ENCODE data around the gene ELANE. TPM values are rescaled to one million over a fixed set of nuclear protein-coding genes. Genes with fewer than 3 reads are reported as not detected.

The ELANE gene
- total and polyA plus RNA-seq, 9 of the 15 experiments (the other 6 are each of a cell fraction or from before 2014, with no cell fraction given) = not detected

DNA sequence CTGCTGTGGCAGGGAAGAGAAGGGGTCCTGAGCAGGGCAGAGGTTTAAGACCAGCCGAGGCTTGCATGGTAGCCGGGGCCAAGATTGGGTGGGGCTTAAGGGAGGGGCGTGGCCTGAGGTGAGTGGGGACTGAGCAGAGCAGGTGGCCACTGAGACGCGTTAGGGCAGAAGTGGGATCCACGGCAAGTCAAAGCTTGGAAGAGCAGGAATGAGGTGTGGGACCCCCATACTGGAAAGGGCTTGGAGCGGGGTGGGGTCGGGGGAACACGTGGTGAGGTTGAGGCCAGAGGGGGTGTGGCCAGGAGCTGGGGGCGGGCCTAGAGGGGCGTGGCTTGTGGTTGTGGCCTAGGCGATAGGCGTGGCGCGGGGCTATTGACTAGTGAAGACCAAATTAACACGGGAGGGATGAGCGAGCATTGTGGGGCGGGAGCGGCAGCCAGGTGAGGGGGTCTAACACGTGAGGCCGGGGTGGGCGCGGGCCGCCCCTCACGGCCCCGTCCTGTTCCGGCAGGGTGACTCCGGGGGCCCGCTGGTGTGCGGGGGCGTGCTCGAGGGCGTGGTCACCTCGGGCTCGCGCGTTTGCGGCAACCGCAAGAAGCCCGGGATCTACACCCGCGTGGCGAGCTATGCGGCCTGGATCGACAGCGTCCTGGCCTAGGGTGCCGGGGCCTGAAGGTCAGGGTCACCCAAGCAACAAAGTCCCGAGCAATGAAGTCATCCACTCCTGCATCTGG is 10.6 kb downstream of the ELANE start (continued):
- TF ChIP-seq DEAF1 (CRISPR knock-in tag; IDR thresholded peaks at IDR 0.05) = no peak
- peak; percentile 94 for TF ChIP-seq NKRF (IDR thresholded peaks at IDR 0.05; ENCODE audit: borderline replicate concordance)
- no peak for TF ChIP-seq BMI1 (IDR thresholded peaks at IDR 0.05; ENCODE audit: low read length)
- peak; percentile 33; the same call in 1 of the 2 replicates for TF ChIP-seq OTX1 (CRISPR knock-in tag; IDR thresholded peaks at IDR 0.05)
- TF ChIP-seq BRD4 (IDR thresholded peaks at IDR 0.05) = no peak
- no peak for TF ChIP-seq ZNF717 (CRISPR knock-in tag; IDR thresholded peaks at IDR 0.05)
- TF ChIP-seq XRCC5 (IDR thresholded peaks at IDR 0.05; ENCODE audit: low read depth, low read length) = no peak; the same call in 1 of the 2 replicates
- TF ChIP-seq L3MBTL2 (IDR thresholded peaks at IDR 0.05) = peak; percentile 48
- TF ChIP-seq NCOR1 (IDR thresholded peaks at IDR 0.05) = no peak
- TF ChIP-seq RBM34 (IDR thresholded peaks at IDR 0.05; ENCODE audit: borderline replicate concordance, insufficient read depth, low read length) = no peak
- TF ChIP-seq ZBTB26 (CRISPR knock-in tag; IDR thresholded peaks at IDR 0.05) = peak; percentile 42; the same call in 1 of the 2 replicates
- no peak for TF ChIP-seq TEAD2 (tag; IDR thresholded peaks at IDR 0.05)
- TF ChIP-seq JUN (IDR thresholded peaks at IDR 0.05; ENCODE audit: borderline replicate concordance, low read depth, low read length) = no peak
- 0 out of 2 replicates have a peak, but pooled peaks have one; percentile 40 for TF ChIP-seq JUN (CRISPR knock-in tag; IDR thresholded peaks at IDR 0.05; ENCODE audit: borderline replicate concordance)
- no peak for TF ChIP-seq ZNF699 (CRISPR knock-in tag; IDR thresholded peaks at IDR 0.05; ENCODE audit: insufficient replicate concordance)
- no peak for TF ChIP-seq HEY1 (CRISPR knock-in tag; IDR thresholded peaks at IDR 0.05; ENCODE audit: borderline replicate concordance)
- no peak for TF ChIP-seq KLF16 (IDR thresholded peaks at IDR 0.05)
- TF ChIP-seq RB1 (IDR thresholded peaks at IDR 0.05; ENCODE audit: low read depth) = 0 out of 2 replicates have a peak, but pooled peaks have one; percentile 33
- TF ChIP-seq TBP (optimal IDR thresholded peaks at IDR 0.05; ENCODE audit: low read depth, low read length) = no peak
- no peak for TF ChIP-seq E4F1 (CRISPR knock-in tag; IDR thresholded peaks at IDR 0.05; ENCODE audit: borderline replicate concordance)
- TF ChIP-seq SRSF1 (IDR thresholded peaks at IDR 0.05; ENCODE audit: low read depth, low read length) = no peak
- TF ChIP-seq HNRNPL (IDR thresholded peaks at IDR 0.05; ENCODE audit: low read depth, low read length) = no peak
